Measurements from ENCODE around the gene PCMTD2.
A peak's percentile ranks its signal among the peaks of the same experiment; 100 is the strongest.
"Not testable (repeated sequence)": the region's sequence is repeated elsewhere in the genome, so short reads cannot be mapped to it uniquely, and the experiment has no call there.

PCMTD2 gene

DNA sequence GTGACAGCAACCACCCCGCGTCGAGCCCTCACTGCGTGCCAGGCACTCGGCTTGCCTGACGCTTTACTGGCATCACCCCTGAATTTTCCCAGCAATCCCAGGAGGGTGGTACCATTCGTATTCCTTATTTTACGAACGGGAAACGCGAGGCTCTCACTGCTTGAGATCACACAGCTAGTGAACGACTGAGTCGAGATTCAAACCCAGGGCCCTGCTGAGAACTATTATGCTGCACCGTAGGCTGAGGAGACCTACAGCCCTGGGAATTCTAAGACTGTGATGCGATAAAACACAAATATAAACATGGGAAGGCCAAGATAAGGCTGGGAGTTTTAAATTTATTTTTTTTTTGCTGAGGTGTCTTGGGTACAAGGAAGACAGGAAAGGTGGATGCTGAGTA lies 60.3 kb downstream of the PCMTD2 start:
- H3K27ac ChIP-seq (ENCODE audit: insufficient read depth in 1 of 2, low read depth in 1 of 2, low read length in 2 of 2, poor library complexity in 1 of 2, severe bottlenecking in 2 of 2); DNase-seq; H3K36me3 ChIP-seq (ENCODE audit: control insufficient read depth in 4 of 4, insufficient read depth in 4 of 4, low read length in 3 of 4); POLR2A ChIA-PET; H3K9me3 ChIP-seq (ENCODE audit: control extremely low read depth in 1 of 5, control insufficient read depth in 4 of 5, insufficient read depth in 2 of 5, low read depth in 1 of 5, low read length in 4 of 5); H3K4me1 ChIP-seq (ENCODE audit: control extremely low read depth in 1 of 4, control insufficient read depth in 4 of 4, insufficient read depth in 4 of 4, low read length in 3 of 4); CTCF ChIA-PET: not testable (repeated sequence)
- H3K4me3 ChIP-seq (ENCODE audit: control insufficient read depth in 1 of 7, extremely low read depth in 1 of 7, insufficient read depth in 4 of 7, low read depth in 2 of 7, low read length in 6 of 7) = peak overlapping the region in 1 of 7 experiments; percentile 60
- 54% methylated on average over 8 of the region's 15 CpGs for WGBS (ENCODE audit: insufficient coverage)
- peaks cover 0 to 32% (median 4%) of the 10 kb centered on the region in 5 experiments for H3K27me3 ChIP-seq (replicated peaks in 2 of 5; ENCODE audit: control insufficient read depth in 4 of 5, insufficient read depth in 5 of 5, low read length in 4 of 5)

DNA sequence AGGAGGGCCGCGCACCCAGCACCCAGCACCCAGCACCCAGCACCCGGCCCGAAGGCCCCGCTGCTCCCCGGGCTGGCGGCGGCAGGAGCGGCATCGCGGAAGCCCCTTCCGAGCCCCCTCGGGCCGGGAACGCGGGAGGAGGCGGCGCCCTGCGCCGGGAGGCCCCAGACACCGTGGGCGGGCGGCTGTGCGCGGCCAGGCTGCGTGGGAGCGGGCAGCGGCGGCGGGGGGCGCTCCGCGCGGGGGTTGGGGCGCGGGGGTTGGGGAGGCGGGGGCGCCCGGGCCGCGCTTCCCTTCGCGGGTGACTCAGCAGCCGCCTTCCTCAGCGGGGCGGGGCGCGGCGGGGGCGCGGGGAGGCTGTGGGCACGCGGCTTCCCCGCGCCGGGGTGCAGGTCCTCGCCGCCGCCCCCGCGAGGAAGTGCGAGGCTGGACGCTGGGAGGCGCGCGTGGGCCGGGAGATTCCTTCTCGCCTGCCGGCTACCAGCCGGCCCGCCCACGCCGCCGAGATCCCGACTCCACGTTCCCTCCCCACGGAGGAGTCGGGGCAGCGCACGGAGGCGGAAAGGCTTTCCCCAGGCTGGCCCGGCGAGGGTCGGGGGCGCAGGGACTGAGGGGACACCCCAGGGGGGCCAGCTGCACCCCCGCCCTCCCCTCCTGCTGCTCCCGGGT lies 61.0 kb downstream of the PCMTD2 start:
- DNase-seq = peak in 2 of 3 donors; percentile 39 to 66
- CTCF ChIA-PET; H3K4me1 ChIP-seq (ENCODE audit: control extremely low read depth in 1 of 4, control insufficient read depth in 4 of 4, insufficient read depth in 4 of 4, low read length in 3 of 4); H3K27ac ChIP-seq (ENCODE audit: insufficient read depth in 1 of 2, low read depth in 1 of 2, low read length in 2 of 2, poor library complexity in 1 of 2, severe bottlenecking in 2 of 2); H3K9me3 ChIP-seq (ENCODE audit: control extremely low read depth in 1 of 5, control insufficient read depth in 4 of 5, insufficient read depth in 2 of 5, low read depth in 1 of 5, low read length in 4 of 5); POLR2A ChIA-PET; H3K36me3 ChIP-seq (ENCODE audit: control insufficient read depth in 4 of 4, insufficient read depth in 4 of 4, low read length in 3 of 4): not testable (repeated sequence)
- WGBS (ENCODE audit: insufficient coverage) = 1% methylated on average over 67 of the region's 87 CpGs
- H3K27me3 ChIP-seq (replicated peaks in 2 of 5; ENCODE audit: control insufficient read depth in 4 of 5, insufficient read depth in 5 of 5, low read length in 4 of 5) = peaks cover 0 to 32% (median 4%) of the 10 kb centered on the region in 5 experiments
- peak overlapping the region in 3 of 7 experiments; percentile 19 to 63 (median 36) for H3K4me3 ChIP-seq (ENCODE audit: control insufficient read depth in 1 of 7, extremely low read depth in 1 of 7, insufficient read depth in 4 of 7, low read depth in 2 of 7, low read length in 6 of 7)

GRCh38 chr20:64317331-64317730 lies 61.8 kb downstream of the PCMTD2 start:
- H3K27ac ChIP-seq (ENCODE audit: insufficient read depth in 1 of 2, low read depth in 1 of 2, low read length in 2 of 2, poor library complexity in 1 of 2, severe bottlenecking in 2 of 2); DNase-seq; H3K36me3 ChIP-seq (ENCODE audit: control insufficient read depth in 4 of 4, insufficient read depth in 4 of 4, low read length in 3 of 4); POLR2A ChIA-PET; H3K9me3 ChIP-seq (ENCODE audit: control extremely low read depth in 1 of 5, control insufficient read depth in 4 of 5, insufficient read depth in 2 of 5, low read depth in 1 of 5, low read length in 4 of 5); CTCF ChIA-PET; H3K4me1 ChIP-seq (ENCODE audit: control extremely low read depth in 1 of 4, control insufficient read depth in 4 of 4, insufficient read depth in 4 of 4, low read length in 3 of 4); H3K4me3 ChIP-seq (ENCODE audit: control insufficient read depth in 1 of 7, extremely low read depth in 1 of 7, insufficient read depth in 4 of 7, low read depth in 2 of 7, low read length in 6 of 7): not testable (repeated sequence)
- H3K27me3 ChIP-seq (replicated peaks in 2 of 5; ENCODE audit: control insufficient read depth in 4 of 5, insufficient read depth in 5 of 5, low read length in 4 of 5) = peaks cover 0 to 32% (median 4%) of the 10 kb centered on the region in 5 experiments
- WGBS (ENCODE audit: insufficient coverage) = 100% methylated on average over 1 of the region's 15 CpGs

GRCh38 chr20:64318056-64318455 lies 62.5 kb downstream of the PCMTD2 start:
- H3K4me1 ChIP-seq (ENCODE audit: control extremely low read depth in 1 of 4, control insufficient read depth in 4 of 4, insufficient read depth in 4 of 4, low read length in 3 of 4); H3K27ac ChIP-seq (ENCODE audit: insufficient read depth in 1 of 2, low read depth in 1 of 2, low read length in 2 of 2, poor library complexity in 1 of 2, severe bottlenecking in 2 of 2); POLR2A ChIA-PET; CTCF ChIA-PET; H3K36me3 ChIP-seq (ENCODE audit: control insufficient read depth in 4 of 4, insufficient read depth in 4 of 4, low read length in 3 of 4); H3K4me3 ChIP-seq (ENCODE audit: control insufficient read depth in 1 of 7, extremely low read depth in 1 of 7, insufficient read depth in 4 of 7, low read depth in 2 of 7, low read length in 6 of 7); H3K9me3 ChIP-seq (ENCODE audit: control extremely low read depth in 1 of 5, control insufficient read depth in 4 of 5, insufficient read depth in 2 of 5, low read depth in 1 of 5, low read length in 4 of 5); DNase-seq: not testable (repeated sequence)
- peaks cover 0 to 32% (median 4%) of the 10 kb centered on the region in 5 experiments for H3K27me3 ChIP-seq (replicated peaks in 2 of 5; ENCODE audit: control insufficient read depth in 4 of 5, insufficient read depth in 5 of 5, low read length in 4 of 5)
- 92% methylated on average over 2 of the region's 8 CpGs for WGBS (ENCODE audit: insufficient coverage)

DNA sequence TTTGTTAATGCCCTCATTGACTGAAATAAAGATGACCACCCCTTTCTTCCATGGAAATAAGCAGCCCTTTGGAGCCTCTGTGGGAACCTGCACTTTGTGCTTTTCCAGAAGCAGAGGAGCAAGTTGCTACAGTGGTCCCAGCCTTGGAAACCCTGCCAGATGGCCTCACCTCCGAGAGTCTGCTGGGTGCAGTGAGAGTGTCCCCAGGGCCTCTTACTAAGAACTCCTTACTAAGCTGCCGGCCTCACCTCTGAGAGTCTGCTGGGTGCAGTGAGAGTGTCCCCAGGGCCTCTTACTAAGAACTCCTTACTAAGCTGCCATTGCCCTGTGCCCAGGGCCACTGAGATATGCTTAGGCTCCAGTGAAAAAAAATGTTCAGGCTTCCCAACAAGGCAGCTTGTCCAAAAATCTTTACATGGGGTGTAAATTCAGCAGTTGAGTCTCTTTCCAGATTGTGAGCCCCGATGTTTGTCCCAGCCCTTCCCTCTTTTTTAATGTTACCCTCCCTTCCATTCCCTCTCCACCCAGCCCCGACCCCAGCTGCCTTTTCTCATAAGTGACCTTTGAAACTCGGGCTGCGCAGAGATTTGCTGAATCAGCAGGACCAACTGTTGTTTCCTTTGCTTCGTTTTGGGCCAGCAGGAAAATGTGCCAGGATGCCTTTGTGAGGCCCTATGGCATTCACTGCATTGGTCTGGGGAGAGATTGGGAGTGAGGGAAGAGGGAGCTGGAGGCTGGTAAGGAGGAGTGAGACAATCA lies 66.7 kb downstream of the PCMTD2 start:
- POLR2A ChIA-PET; H3K36me3 ChIP-seq (ENCODE audit: control insufficient read depth in 4 of 4, insufficient read depth in 4 of 4, low read length in 3 of 4): not testable (repeated sequence)

More for the DNA sequence above, 66.7 kb downstream of the PCMTD2 start:
- H3K4me1 ChIP-seq (ENCODE audit: control extremely low read depth in 1 of 4, control insufficient read depth in 4 of 4, insufficient read depth in 4 of 4, low read length in 3 of 4); CTCF ChIA-PET; H3K9me3 ChIP-seq (ENCODE audit: control extremely low read depth in 1 of 5, control insufficient read depth in 4 of 5, insufficient read depth in 2 of 5, low read depth in 1 of 5, low read length in 4 of 5); H3K4me3 ChIP-seq (ENCODE audit: control insufficient read depth in 1 of 7, extremely low read depth in 1 of 7, insufficient read depth in 4 of 7, low read depth in 2 of 7, low read length in 6 of 7); DNase-seq; H3K27ac ChIP-seq (ENCODE audit: insufficient read depth in 1 of 2, low read depth in 1 of 2, low read length in 2 of 2, poor library complexity in 1 of 2, severe bottlenecking in 2 of 2): not testable (repeated sequence)
- H3K27me3 ChIP-seq (replicated peaks in 2 of 5; ENCODE audit: control insufficient read depth in 4 of 5, insufficient read depth in 5 of 5, low read length in 4 of 5) = peaks cover 0 to 13% (median 0%) of the 10 kb centered on the region in 5 experiments
- WGBS (ENCODE audit: insufficient coverage) = 80% methylated on average over 7 of the region's 7 CpGs

Measured in common myeloid progenitor, CD34-positive (primary cell).